Thoracic aorta (tissue), 2 donors: ENCODE data around the gene PLAGL2. TPM values are rescaled to one million over a fixed set of nuclear protein-coding genes. Genes with fewer than 3 reads are reported as not detected.

ENCODE experiments used
- ATAC-seq: fragments of 150-250 bp; one replicate; pipeline ENCODE4 v1.8.0; 2017; ENCODE audit warnings: low read depth; ENCODE audit not compliant: insufficient number of reproducible peaks, low FRiP score
- DNase-seq: peaks from one replicate; pipeline ENCODE4 v3.0.0-alpha.2; 2020; ENCODE audit warnings: low spot score
- H3K27ac ChIP-seq, 2 donors: fragments of 200-600 bp; sonication (generic); 1 replicate in 1 of 2; 2 replicates in 1 of 2; pipeline ENCODE4 v1.5.1; 2016; ENCODE audit warnings: mild to moderate bottlenecking in 2 of 2, moderate library complexity in 2 of 2
- H3K27me3 ChIP-seq: fragments of 200-600 bp; sonication (generic); replicated peaks from 2 replicates; pipeline ENCODE4 v1.6.0; 2016; ENCODE audit warnings: mild to moderate bottlenecking; ENCODE audit not compliant: insufficient read depth
- H3K36me3 ChIP-seq: fragments of 200-600 bp; sonication (generic); one replicate; pipeline ENCODE4 v1.5.1; 2016
- H3K4me1 ChIP-seq, 2 donors: fragments of 200-600 bp; sonication (generic); 1 replicate in 1 of 2; 2 replicates in 1 of 2; pipeline versions ENCODE4 v1.5.1 to v1.6.0; 2016; ENCODE audit warnings: low read depth in 2 of 2, mild to moderate bottlenecking in 1 of 2; ENCODE audit not compliant: control insufficient read depth in 1 of 2
- H3K4me3 ChIP-seq: fragments of 200-600 bp; sonication (generic); 2 replicates; pipeline ENCODE4 v1.5.1; 2016; ENCODE audit warnings: mild to moderate bottlenecking
- H3K9me3 ChIP-seq: fragments of 200-600 bp; sonication (generic); 2 replicates; pipeline ENCODE4 v1.5.1; 2016
- total RNA-seq, 2 donors: library from RNA; depleted of rRNA; stranded (reverse); fragments of >200 nt; gene quantifications; one replicate each; pipeline versions ENCODE4 v1.1.0 to v1.2.3, GENCODE V29; 2016
- TF ChIP-seq, protein P1 (sequence below): fragments of 200-600 bp; sonication (generic); IDR thresholded peaks from one replicate; pipeline ENCODE4 v1.5.1; 2019; ENCODE audit warnings: antibody characterized with exemption

Gene PLAGL2
- total RNA-seq, 2 donors from 2014 or later: 3.8 to 7.5 TPM

DNA sequence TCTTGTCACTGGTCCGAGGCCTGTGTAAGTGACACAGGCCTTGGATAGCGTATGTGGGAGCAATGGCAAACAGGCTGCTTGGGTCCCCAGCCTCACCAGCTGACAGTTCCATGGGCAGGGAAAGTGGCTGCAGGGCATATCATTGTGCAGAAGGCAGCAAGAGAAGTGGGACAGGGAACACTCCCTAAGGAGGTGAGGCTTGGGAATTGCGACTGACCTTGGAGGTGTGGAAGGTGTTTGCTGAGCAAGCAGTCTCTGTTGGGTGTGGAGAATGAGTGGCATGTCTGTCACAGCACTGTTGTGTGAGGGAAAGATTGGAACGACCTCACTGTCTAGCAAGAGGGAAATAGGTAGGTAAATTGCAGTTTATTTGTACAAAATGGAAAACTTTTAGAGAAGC lies 16.9 kb upstream of the PLAGL2 start:
- DNase-seq: no peak
- H3K36me3 ChIP-seq: peaks cover 18% of the 10 kb centered on the region
- TF ChIP-seq, protein P1, sequence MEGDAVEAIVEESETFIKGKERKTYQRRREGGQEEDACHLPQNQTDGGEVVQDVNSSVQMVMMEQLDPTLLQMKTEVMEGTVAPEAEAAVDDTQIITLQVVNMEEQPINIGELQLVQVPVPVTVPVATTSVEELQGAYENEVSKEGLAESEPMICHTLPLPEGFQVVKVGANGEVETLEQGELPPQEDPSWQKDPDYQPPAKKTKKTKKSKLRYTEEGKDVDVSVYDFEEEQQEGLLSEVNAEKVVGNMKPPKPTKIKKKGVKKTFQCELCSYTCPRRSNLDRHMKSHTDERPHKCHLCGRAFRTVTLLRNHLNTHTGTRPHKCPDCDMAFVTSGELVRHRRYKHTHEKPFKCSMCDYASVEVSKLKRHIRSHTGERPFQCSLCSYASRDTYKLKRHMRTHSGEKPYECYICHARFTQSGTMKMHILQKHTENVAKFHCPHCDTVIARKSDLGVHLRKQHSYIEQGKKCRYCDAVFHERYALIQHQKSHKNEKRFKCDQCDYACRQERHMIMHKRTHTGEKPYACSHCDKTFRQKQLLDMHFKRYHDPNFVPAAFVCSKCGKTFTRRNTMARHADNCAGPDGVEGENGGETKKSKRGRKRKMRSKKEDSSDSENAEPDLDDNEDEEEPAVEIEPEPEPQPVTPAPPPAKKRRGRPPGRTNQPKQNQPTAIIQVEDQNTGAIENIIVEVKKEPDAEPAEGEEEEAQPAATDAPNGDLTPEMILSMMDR: no peak

DNA sequence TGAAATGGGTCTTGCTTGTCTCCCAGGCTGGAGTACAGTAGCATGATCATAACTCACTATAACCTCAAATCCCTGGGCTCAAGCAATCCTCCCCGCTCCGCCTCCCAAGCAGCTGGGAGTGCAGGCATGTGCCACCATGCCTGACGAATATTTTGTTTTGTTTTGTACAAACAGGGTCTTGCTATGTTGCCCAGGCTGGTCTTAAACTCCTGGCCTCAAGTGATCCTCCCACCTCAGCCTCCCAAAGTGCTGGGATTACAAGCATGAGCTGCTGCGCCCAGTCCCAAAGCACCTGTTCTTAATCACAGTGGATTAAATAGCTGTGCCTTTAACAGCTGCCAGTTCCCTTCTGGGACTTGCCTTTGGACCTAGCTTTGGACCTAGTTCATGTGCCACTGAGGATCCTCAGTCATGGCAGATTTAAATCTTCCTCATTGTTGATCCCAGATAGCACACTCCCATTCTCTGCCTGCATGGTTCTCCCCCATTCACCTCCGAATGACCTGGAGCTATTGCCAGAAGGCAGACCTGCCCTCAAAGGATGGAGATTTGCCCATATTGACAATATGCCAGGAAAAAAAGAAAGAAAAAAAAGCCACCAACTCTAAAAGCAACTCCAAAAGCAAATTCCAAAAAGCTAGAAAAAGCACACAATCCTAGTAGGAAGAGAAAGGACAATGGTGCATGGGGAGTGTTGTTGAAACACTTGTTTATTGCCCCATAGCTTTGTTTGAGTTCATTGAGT lies 10.8 kb upstream of the PLAGL2 start:
- no peak for ATAC-seq
- H3K4me3 ChIP-seq: no peak overlapping the region
- no peak for DNase-seq
- H3K4me1 ChIP-seq: no peaks in the 10 kb centered on the region
- peaks cover 24% of the 10 kb centered on the region for H3K36me3 ChIP-seq
- no peaks in the 10 kb centered on the region for H3K27me3 ChIP-seq
- H3K9me3 ChIP-seq: no peaks in the 10 kb centered on the region
- no peak overlapping the region for H3K27ac ChIP-seq
- TF ChIP-seq, protein P1: no peak

More for the DNA sequence above, 16.9 kb upstream of the PLAGL2 start:
- no peak for ATAC-seq
- Histone ChIP-seq H3K4me1 (no peaks in the 10 kb centered on the region), H3K4me3 (no peak overlapping the region), H3K27ac (no peak overlapping the region), H3K27me3 (no peaks in the 10 kb centered on the region), H3K9me3 (no peaks in the 10 kb centered on the region)

GRCh38 chr20:32216179-32217142 lies 8.9 kb upstream of the PLAGL2 start:
- Histone ChIP-seq H3K36me3 (peaks cover 12% of the 10 kb centered on the region), H3K27me3 (no peaks in the 10 kb centered on the region), H3K4me3 (no peak overlapping the region), H3K27ac (no peak overlapping the region), H3K9me3 (no peaks in the 10 kb centered on the region), H3K4me1 (no peaks in the 10 kb centered on the region)
- ATAC-seq: no peak
- TF ChIP-seq, protein P1: no peak
- DNase-seq: no peak

GRCh38 chr20:32215729-32216128 lies 8.2 kb upstream of the PLAGL2 start:
- Histone ChIP-seq H3K27me3 (no peaks in the 10 kb centered on the region), H3K4me1 (no peaks in the 10 kb centered on the region), H3K36me3 (peaks cover 12% of the 10 kb centered on the region), H3K27ac (no peak overlapping the region), H3K9me3 (no peaks in the 10 kb centered on the region), H3K4me3 (no peak overlapping the region)
- TF ChIP-seq, protein P1: no peak
- DNase-seq: no peak
- ATAC-seq: no peak

GRCh38 chr20:32215147-32215546 lies 7.6 kb upstream of the PLAGL2 start:
- DNase-seq: no peak
- no peak overlapping the region for H3K27ac ChIP-seq
- no peaks in the 10 kb centered on the region for H3K27me3 ChIP-seq
- no peaks in the 10 kb centered on the region for H3K9me3 ChIP-seq
- peaks cover 12% of the 10 kb centered on the region for H3K36me3 ChIP-seq
- ATAC-seq: no peak
- no peaks in the 10 kb centered on the region for H3K4me1 ChIP-seq
- TF ChIP-seq, protein P1: no peak
- no peak overlapping the region for H3K4me3 ChIP-seq
